Fibroblast of skin of scalp (primary cell): ENCODE data around the gene VOPP1.
A peak's percentile ranks its signal among the peaks of the same experiment; 100 is the strongest.

Source experiments
- DNase-seq: peaks from one replicate; pipeline ENCODE4 v3.0.0-alpha.2; 2013

Gene VOPP1

DNA sequence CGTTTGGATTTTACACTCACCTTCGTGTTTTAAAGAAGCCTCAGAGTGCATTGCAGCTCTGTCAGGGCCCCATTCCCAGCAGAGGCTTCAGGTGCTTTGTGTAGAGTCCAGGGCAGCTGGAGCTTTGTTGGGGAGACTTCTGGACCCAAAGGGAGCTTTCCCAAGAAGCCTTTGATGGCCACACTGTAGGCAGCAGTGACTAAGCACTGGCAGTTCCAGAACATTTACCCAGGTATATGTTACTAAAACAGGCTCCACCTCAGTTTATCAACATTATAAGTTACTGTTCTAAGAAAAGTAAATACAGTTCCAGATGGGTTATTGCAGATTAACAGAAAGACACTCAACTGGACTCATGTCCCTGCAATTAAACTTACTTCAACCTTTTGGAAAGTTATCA, 140.4 kb downstream of the VOPP1 start:
- DNase-seq = no peak

DNA sequence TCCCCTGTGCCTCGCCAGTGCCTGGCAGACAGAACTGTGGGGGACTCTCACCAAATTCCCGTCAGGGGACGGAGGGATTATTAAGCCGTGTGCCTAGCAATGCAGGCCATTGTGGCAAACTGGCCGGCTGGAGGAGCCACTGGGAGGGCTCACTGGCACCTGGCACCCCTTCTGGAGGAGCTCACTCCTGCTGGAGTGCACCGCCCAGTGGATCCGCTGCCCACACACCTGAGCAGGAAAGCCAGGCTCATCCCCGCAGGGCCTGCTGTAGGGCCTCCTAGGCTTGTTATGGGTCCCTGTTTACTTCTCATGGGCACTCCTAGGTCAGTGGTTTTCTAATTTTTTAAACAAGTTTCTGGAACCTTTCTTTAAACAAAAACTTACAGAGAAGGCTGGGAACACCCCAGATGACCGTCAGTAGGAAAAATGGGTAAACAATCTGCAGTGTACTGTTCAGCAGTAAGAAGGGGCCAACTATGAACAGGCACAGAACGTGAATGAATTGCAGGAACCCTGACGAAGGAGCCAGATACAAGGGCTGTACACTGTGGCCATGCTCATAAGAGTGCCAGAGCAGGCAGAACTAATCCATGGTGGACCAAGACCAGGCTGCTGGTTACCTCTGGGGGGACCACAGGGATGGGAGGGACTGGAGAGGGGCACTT, 142.3 kb downstream of the VOPP1 start:
- no peak for DNase-seq

DNA sequence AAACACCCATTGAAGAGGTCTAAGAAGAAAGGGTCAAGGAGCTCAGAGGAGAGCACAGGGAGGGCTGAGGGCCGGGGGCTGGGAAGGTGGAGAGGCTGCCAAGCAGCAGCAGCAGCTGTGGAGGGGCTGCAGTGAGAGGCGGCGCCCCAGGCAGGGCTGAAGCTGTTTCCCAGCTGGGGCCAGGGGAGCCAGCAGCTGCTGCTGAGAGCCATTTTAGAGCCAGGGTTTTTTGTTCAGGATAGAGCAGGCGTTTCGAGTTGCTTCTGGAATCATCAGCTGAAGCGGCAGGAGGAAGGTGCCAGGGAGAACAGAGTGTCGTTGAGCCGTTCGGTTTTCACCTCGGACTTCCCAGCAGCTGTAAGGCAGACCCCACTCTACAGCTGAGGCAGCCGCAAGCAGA, 144.5 kb downstream of the VOPP1 start:
- no peak for DNase-seq

DNA sequence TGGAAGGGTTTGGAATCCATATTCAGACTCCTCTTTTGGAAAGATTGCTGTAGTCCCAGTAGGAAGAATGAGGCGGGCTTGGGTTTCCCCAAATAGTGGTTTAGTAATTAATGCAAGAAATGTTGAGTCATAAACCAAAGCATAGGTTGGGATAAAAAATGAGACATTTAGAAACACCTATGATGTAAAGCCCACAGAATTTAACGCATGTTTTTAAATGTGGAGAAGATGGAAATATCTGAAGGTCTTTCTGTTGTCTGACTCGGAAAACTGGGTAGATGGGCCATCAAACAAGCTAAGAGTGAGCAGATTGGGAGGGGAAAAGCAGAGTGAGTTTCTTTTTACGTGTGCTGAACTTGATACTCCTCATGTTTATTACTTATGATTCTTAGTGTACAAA, 145.0 kb downstream of the VOPP1 start:
- DNase-seq = no peak

DNA sequence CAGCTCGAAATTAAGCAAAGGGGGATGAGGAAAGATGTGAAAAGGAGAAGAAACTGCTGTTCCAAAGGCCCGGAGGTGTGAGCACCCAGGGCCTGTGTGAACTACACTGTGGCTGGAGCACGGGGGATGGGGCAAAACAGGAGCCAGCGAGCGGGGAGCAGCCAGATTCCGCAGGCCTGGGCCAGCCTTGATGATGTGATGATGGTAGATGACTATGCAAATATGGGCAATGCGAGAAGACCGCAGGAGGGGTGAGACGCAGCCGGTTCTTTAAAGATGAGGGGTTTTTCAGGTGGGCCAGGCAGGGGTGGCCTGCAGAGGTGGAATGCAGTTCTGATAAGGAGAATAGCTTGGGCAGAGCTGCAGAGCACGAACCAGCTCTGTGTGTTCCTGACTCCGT, 145.6 kb downstream of the VOPP1 start:
- DNase-seq = no peak

DNA sequence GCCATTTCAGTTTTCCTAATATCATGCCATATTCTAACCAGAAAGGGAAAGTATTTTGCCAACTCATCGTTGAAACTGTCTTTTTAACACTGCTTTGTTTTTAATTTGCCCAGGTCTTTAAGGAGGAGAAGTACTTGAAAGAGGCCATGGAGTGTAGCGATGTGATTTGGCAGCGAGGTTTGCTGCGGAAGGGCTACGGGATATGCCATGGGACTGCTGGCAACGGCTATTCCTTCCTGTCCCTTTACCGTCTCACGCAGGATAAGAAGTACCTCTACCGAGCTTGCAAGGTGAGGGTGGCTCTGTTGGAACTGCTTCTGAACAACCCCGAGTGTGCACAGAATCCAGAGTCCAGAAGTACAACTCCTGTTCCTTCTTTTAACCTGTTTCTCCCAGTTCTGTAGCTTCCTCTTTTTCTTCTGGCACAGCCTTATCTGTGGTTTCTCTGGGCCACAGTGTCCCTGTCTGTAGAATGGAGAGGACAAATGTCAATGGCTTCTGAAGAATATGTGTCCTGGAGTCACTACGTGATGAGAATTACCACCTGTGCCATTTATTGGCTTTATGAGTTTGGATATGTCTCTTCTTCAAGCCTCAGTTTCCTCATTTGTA, 147.1 kb downstream of the VOPP1 start:
- DNase-seq = no peak

DNA sequence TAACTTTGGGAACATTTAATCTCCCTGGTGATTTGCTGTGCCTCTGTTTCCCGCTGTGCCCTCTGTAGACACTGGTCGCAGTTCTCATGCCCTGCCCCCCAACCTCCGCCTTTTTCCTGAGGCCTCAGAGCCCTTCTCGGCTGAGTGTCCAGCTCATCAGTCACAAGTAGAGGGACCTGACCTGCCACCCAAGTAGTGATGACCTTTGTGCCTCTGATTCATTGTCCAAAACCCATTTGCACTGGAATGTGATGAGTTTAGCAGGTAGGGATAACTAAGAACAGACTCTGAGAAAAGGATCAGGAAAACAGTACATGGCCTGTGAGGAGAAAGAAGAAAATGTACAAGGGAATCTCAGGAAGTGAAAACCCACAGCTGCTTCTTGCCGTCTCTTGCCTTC, 148.4 kb downstream of the VOPP1 start:
- no peak for DNase-seq

DNA sequence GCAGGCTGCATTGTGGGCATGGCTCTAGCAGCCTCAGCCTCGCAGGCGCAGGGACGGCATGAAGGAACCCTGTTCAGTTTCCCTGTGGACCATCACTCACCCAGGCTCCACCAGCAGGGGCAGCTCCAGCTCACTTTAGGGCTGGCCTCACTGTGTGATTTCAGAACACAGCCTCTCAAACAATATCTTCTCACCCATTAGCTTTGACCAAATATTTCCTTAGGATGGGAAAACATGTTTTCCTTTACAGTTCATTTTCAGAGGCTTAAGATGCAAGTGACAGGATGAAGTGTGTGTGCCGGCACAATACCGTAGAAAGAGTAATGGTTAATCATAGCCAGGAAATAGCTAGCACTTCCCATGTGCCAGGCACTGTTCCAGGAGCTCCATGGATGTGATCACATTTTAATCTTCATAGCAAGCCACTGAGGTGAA, 149.0 kb downstream of the VOPP1 start:
- peak; percentile 46 for DNase-seq
